ENCODE data around the gene ST6GALNAC6.

ST6GALNAC6 gene

GRCh38 chr9:127931092-127931881 lies 31.9 kb upstream of the ST6GALNAC6 start:
- DNase-seq, result no peak

- DNase-seq, result no peak
Measured at GRCh38 chr9:127930231-127931091, 31.1 kb upstream of the ST6GALNAC6 start, which contains the start of gene PIP5KL1. Gene PIP5KL1 (minus strand): TSS chr9:127930777. CDS start chr9:127930752, 25 bp downstream.

- no peak for DNase-seq
Measured at GRCh38 chr9:127929625-127929979, 30.2 kb upstream of the ST6GALNAC6 start.

- no peak for DNase-seq
Measured at GRCh38 chr9:127928676-127929624, 29.5 kb upstream of the ST6GALNAC6 start.

- DNase-seq, result no peak
Measured at GRCh38 chr9:127927988-127928675, 28.7 kb upstream of the ST6GALNAC6 start.

GRCh38 chr9:127927201-127927987 lies 28.0 kb upstream of the ST6GALNAC6 start:
- DNase-seq, result no peak

GRCh38 chr9:127926906-127927200 lies 27.4 kb upstream of the ST6GALNAC6 start:
- no peak for DNase-seq

GRCh38 chr9:127925959-127926905 lies 26.8 kb upstream of the ST6GALNAC6 start:
- no peak for DNase-seq

GRCh38 chr9:127924736-127925444 lies 25.5 kb upstream of the ST6GALNAC6 start:
- no peak for DNase-seq

- no peak for DNase-seq
Measured at GRCh38 chr9:127923771-127924170, 24.4 kb upstream of the ST6GALNAC6 start.

- DNase-seq, result no peak
Measured at GRCh38 chr9:127923046-127923445, 23.6 kb upstream of the ST6GALNAC6 start.

GRCh38 chr9:127921557-127922120 lies 22.2 kb upstream of the ST6GALNAC6 start:
- DNase-seq, result no peak

GRCh38 chr9:127920794-127921193 lies 21.4 kb upstream of the ST6GALNAC6 start:
- no peak for DNase-seq

GRCh38 chr9:127919253-127919815 lies 19.9 kb upstream of the ST6GALNAC6 start:
- DNase-seq, result no peak

GRCh38 chr9:127918183-127919107 lies 19.0 kb upstream of the ST6GALNAC6 start:
- no peak for DNase-seq

GRCh38 chr9:127917603-127918002 lies 18.2 kb upstream of the ST6GALNAC6 start:
- no peak for DNase-seq

- peak; percentile 51 for DNase-seq
Measured at GRCh38 chr9:127916720-127917581, 17.5 kb upstream of the ST6GALNAC6 start, which contains the start of gene ST6GALNAC4. Gene ST6GALNAC4 (minus strand): TSS chr9:127917041. CDS start chr9:127916419, 622 bp downstream.
